CD4-positive, alpha-beta T cell treated with Interleukin-10 for 1 hour (primary cell): ENCODE measurements around the gene ACTN2.

ENCODE experiments used
- DNase-seq: peaks from one replicate; pipeline ENCODE4 v3.0.0-alpha.2; 2020

Gene ACTN2

GRCh38 chr1:236785477-236785876 is 99.2 kb downstream of the ACTN2 start:
- no peak for DNase-seq

GRCh38 chr1:236786453-236786852 is 100.2 kb downstream of the ACTN2 start:
- DNase-seq = no peak

GRCh38 chr1:236794585-236795034 is 108.3 kb downstream of the ACTN2 start:
- no peak for DNase-seq

GRCh38 chr1:236795035-236795756 is 108.9 kb downstream of the ACTN2 start, which contains the start of gene MTR:
Gene MTR, plus strand, starts transcription at chr1:236795292. Its CDS starts 412 bp downstream, at chr1:236795704.
- peak; percentile 97 for DNase-seq

GRCh38 chr1:236795757-236796667 is 109.7 kb downstream of the ACTN2 start:
- DNase-seq = peak; percentile 76

- no peak for DNase-seq
These were observed 112.7 kb downstream of the ACTN2 start for GRCh38 chr1:236799001-236799400.

- no peak for DNase-seq
These were observed 113.8 kb downstream of the ACTN2 start for GRCh38 chr1:236800002-236800620.

GRCh38 chr1:236800623-236801022 is 114.3 kb downstream of the ACTN2 start:
- DNase-seq = no peak

GRCh38 chr1:236802264-236802663 is 116.0 kb downstream of the ACTN2 start:
- DNase-seq = no peak

GRCh38 chr1:236806634-236807033 is 120.3 kb downstream of the ACTN2 start:
- no peak for DNase-seq

- no peak for DNase-seq
These were observed 121.7 kb downstream of the ACTN2 start for GRCh38 chr1:236808005-236808404.

- DNase-seq = no peak
These were observed 122.3 kb downstream of the ACTN2 start for GRCh38 chr1:236808564-236809130.

GRCh38 chr1:236809148-236809547 is 122.8 kb downstream of the ACTN2 start:
- DNase-seq = no peak

- no peak for DNase-seq
These were observed 123.7 kb downstream of the ACTN2 start for GRCh38 chr1:236810018-236810417.

GRCh38 chr1:236812334-236813030 is 126.2 kb downstream of the ACTN2 start:
- DNase-seq = no peak
